HG02798 (cell line): ENCODE measurements around the gene PSPH.
A peak's percentile ranks its signal among the peaks of the same experiment; 100 is the strongest.
"Not testable (repeated sequence)": the region's sequence is repeated elsewhere in the genome, so short reads cannot be mapped to it uniquely, and the experiment has no call there.

Source experiments
- ATAC-seq: cut with Tn5 transposase; IDR thresholded peaks from one replicate; pipeline ENCODE4 v1.9.1; 2021; ENCODE audit warnings: mild to moderate bottlenecking; ENCODE audit not compliant: unreplicated experiment, poor library complexity

Gene PSPH

GRCh38 chr7:56017015-56017414 lies 34.2 kb downstream of the PSPH start:
- not testable (repeated sequence) for ATAC-seq

DNA sequence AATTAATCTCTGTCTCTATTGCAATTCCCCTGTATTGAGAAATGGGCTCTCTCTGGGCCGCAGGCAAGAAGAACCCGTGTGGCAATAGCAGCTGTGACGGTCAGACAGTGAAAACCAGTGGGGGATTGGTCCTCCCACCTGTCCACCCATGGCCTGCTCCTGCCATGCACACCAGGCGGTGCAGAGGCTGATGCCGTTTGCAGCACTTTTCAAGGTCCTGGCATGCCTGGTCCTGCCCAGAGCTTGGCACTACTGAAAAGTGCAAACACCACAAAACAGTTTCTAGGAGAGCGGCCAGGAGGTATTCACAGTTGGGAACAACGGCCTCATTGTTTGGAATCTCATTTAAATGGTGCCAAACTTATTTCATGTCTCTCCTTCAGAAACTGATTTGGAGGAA lies 41.5 kb downstream of the PSPH start:
- no peak for ATAC-seq

DNA sequence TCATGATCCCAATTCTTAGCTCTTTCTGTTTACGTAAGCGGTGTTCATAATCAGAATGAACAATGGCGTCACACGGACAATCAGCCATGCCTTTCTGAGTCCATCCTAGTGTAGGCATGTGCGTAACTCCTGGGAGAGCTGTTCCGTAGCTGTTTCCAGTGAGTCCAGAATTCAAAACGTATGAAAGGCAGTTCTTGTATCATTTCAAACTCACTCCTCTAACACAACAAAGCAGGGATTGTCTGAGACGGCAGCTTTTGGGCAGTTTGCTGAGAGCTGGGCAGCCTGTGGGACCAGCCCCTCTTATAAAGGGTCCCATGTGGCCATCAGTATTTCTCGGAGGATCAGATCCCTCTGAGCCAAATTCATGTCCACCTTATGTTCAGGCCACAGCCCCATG lies 43.4 kb downstream of the PSPH start:
- no peak for ATAC-seq

- ATAC-seq, result no peak
Measured at GRCh38 chr7:56007167-56007652, 44.0 kb downstream of the PSPH start.

DNA sequence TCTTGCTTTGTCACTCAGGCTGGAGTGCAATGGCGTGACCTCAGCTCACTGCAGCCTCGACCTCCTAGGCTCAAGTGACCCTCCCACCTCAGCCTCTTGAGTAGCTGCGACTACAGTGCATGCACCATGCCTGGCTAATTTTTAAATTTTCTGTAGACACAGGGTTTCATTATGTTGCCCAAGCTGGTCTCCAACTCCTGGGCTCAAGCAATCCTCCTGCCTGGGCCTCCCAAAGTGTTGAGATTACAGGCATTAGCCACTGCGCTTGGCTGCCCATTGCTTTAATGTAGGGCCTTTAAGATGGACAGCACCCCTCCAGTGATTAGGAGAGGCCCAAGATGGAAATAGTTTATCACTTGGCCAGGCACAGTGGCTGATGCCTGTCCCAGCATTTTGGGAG lies 47.5 kb downstream of the PSPH start:
- ATAC-seq, result no peak

DNA sequence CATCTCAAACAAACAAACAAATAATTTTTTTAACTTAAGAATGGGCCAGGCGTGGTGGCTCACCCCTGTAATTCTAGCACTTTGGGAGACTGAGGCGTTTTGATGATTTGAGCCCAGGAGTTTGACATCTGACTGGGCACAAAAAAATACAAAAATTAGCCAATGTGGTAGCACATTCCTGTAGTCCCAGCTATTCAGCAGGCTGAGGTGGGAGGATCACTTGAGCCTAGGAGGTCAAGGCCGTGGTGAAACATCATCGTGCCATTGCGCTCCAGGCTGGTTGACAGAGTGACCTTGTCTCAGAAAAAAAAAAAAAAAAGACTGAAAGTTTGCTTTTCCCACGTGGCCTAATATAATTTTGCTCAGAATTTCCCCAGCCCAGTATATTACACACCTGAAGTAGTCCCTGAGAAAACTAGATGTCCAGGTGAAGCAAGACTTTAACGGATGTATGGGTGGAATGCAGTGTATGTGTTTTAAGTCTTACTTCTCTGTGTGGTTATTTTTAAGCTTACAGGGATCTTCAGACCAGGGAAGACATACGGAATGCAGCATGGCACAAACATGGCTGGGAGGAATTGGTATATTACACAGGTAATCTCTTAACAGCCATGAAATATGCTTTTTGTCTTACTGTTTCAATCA lies 54.3 kb downstream of the PSPH start:
- no peak for ATAC-seq

GRCh38 chr7:55992346-55992745 lies 58.9 kb downstream of the PSPH start:
- ATAC-seq, result no peak

- no peak for ATAC-seq
Measured at GRCh38 chr7:55983537-55983936, 67.7 kb downstream of the PSPH start.

- no peak for ATAC-seq
Measured at GRCh38 chr7:55980266-55980665, 71.0 kb downstream of the PSPH start.

GRCh38 chr7:55977831-55978230 lies 73.4 kb downstream of the PSPH start:
- no peak for ATAC-seq

- no peak for ATAC-seq
Measured at GRCh38 chr7:55975988-55976633, 75.1 kb downstream of the PSPH start.

- no peak for ATAC-seq
Measured at GRCh38 chr7:55973747-55974250, 77.4 kb downstream of the PSPH start.

DNA sequence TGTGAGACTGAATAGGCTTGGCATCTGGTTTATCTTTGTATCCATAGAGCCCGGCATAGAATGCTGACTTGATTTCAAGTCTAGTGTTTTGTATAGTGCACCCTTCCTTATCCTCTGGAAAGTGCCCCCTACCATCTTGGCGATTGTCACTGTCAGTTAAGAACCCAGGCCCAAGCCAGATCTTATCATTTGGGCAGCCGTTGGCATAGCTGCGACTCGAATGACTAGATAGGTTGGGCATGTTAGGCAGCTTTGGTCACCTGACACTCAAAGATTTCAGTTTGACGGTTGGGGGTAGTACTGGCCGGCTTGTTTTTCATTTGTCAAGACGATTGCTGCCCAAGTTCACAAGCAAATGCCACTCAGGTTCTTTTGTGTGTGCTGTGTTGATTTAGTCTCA lies 80.3 kb downstream of the PSPH start:
- ATAC-seq, result no peak

- ATAC-seq, result no peak
Measured at GRCh38 chr7:55970561-55970960, 80.7 kb downstream of the PSPH start.

DNA sequence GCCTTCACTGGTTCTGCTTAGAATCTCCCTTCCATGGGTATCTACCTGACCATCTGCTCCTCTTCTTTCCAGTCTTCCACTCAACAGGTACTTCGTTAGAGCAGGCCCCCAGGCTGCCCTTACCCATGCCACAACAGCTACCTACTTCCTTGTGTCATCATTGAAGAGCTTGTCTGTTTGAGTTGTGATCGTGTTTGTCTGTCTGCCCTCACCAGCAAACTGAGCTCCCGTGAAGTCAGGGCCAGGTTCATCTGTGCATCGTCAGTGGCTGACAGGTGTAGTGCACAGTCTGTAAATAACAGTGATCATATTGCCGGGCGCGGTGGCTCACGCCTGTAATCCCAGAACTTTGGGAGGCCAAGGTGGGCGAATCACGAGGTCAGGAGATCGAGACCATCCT lies 81.9 kb downstream of the PSPH start:
- no peak for ATAC-seq

DNA sequence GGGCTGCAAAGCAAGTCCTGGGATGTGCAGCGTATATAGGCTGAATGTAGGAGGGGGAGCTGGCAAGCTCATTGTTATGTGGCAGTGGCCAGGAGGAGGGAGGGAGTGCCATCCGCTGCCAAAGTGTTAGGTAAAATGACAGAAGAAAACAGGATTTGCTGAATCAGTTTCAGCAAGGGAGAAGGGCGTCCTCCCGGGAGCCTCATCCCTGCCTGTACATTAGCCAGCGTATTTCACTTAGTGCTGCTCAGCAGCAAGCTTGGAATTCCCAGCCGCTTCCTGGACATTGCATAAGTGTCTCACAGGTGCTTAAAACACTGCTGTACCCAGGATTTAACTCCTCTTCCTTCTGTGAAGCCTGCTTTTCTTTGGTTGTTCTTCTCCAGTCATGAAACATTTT lies 84.4 kb downstream of the PSPH start:
- ATAC-seq, result no peak

- no peak for ATAC-seq
Measured at GRCh38 chr7:55965805-55966421, 85.3 kb downstream of the PSPH start.

- no peak for ATAC-seq
Measured at GRCh38 chr7:55965100-55965470, 86.2 kb downstream of the PSPH start.

GRCh38 chr7:55964261-55965099 lies 86.8 kb downstream of the PSPH start, which contains the start of gene NIPSNAP2:
Gene NIPSNAP2, plus strand, starts transcription at chr7:55964585. Its CDS starts 25 bp downstream, at chr7:55964610.
- ATAC-seq, result peak; percentile 87

DNA sequence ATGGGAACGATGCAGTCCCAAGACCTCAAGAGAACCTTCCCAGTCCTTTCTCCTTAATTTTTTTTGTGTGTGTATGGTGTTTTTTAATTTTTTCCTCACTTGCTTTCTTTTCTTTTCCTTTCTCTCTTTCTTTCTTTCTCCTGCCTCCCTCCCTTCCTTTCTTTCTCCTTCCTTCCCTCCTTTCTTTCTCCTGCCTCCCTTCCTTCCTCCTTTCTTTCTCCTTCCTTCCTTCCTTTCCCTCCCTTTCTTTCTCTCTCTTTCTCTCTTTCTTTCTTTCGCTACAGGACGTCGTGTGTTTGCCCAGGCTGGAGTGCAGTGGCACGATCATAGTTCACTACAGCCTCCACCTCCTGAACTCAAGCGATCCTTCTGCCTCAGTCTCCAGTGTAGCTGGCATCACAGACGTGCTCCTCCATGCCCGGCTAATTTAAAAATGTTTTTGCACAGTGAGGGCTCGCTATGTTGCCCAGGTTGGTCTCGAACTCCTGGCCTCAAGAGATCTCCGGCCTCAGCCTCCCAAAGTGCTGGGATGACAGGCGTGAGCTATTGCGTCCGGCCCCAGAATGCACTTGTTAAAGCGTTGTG lies 87.6 kb downstream of the PSPH start:
- ATAC-seq, result no peak
